ENCODE data around the gene RPE65. TPM values are rescaled to one million over a fixed set of nuclear protein-coding genes. Genes with fewer than 3 reads are reported as not detected.
"Not testable (repeated sequence)": the region's sequence is repeated elsewhere in the genome, so short reads cannot be mapped to it uniquely, and the experiment has no call there.

RPE65 gene
- total RNA-seq, result not detected

- no peaks in the 10 kb centered on the region for H3K27me3 Mint-ChIP-seq (ENCODE audit: low read depth)
- H3K4me3 Mint-ChIP-seq, result no peak within 1 kb of the TSS
- no peak for ATAC-seq
- no peaks in the 10 kb centered on the region for H3K9me3 Mint-ChIP-seq
- no peaks in the 10 kb centered on the region for H3K4me1 Mint-ChIP-seq (ENCODE audit: low read depth)
- no peak for DNase-seq
- no peaks in the 10 kb centered on the region for H3K36me3 Mint-ChIP-seq (ENCODE audit: insufficient read depth)
Measured at GRCh38 chr1:68449901-68450300, at the start of gene RPE65. TSS of gene RPE65 (minus strand) at chr1:68449954. CDS start at chr1:68449905, 49 bp downstream.

GRCh38 chr1:68497358-68497698 is 47.6 kb upstream of the RPE65 start:
- no peaks in the 10 kb centered on the region for H3K36me3 Mint-ChIP-seq (ENCODE audit: insufficient read depth)
- peak overlapping the region; percentile 81 for H3K4me3 Mint-ChIP-seq
- peaks cover 12% of the 10 kb centered on the region for H3K27me3 Mint-ChIP-seq (ENCODE audit: low read depth)
- H3K9me3 Mint-ChIP-seq, result no peaks in the 10 kb centered on the region
- DNase-seq (no peak), ATAC-seq (peak in 1 of 2 donors; percentile 14)
- H3K4me1 Mint-ChIP-seq (ENCODE audit: low read depth), result peaks cover 32% of the 10 kb centered on the region

- DNase-seq, result peak; percentile 50
- Mint-ChIP-seq H3K36me3 (ENCODE audit: insufficient read depth) (no peaks in the 10 kb centered on the region), H3K27me3 (ENCODE audit: low read depth) (peaks cover 12% of the 10 kb centered on the region), H3K9me3 (no peaks in the 10 kb centered on the region), H3K4me1 (ENCODE audit: low read depth) (peaks cover 30% of the 10 kb centered on the region), H3K4me3 (peak within 1 kb of the TSS; percentile 81)
- ATAC-seq, result peak; percentile 96
Measured at GRCh38 chr1:68496680-68497357, 47.1 kb upstream of the RPE65 start, which contains the start of gene DEPDC1. TSS of gene DEPDC1 (minus strand) at chr1:68497082. CDS start at chr1:68496999, 83 bp downstream.

- Mint-ChIP-seq H3K4me1 (ENCODE audit: low read depth) (peaks cover 24% of the 10 kb centered on the region), H3K36me3 (ENCODE audit: insufficient read depth) (no peaks in the 10 kb centered on the region)
Measured at GRCh38 chr1:68495968-68496679, 46.4 kb upstream of the RPE65 start.

GRCh38 chr1:68495532-68495931 is 45.8 kb upstream of the RPE65 start:
- H3K9me3 Mint-ChIP-seq, result no peaks in the 10 kb centered on the region
- DNase-seq, result no peak
- ATAC-seq, result no peak
- H3K36me3 Mint-ChIP-seq (ENCODE audit: insufficient read depth), result no peaks in the 10 kb centered on the region
- H3K27me3 Mint-ChIP-seq (ENCODE audit: low read depth), result peaks cover 12% of the 10 kb centered on the region
- H3K4me1 Mint-ChIP-seq (ENCODE audit: low read depth), result peaks cover 20% of the 10 kb centered on the region
- peak overlapping the region; percentile 81 for H3K4me3 Mint-ChIP-seq

More at GRCh38 chr1:68495968-68496679, 46.4 kb upstream of the RPE65 start:
- DNase-seq (no peak), ATAC-seq (peak in 1 of 2 donors; percentile 6)
- Mint-ChIP-seq H3K27me3 (ENCODE audit: low read depth) (peaks cover 12% of the 10 kb centered on the region), H3K9me3 (no peaks in the 10 kb centered on the region), H3K4me3 (peak overlapping the region; percentile 81)

GRCh38 chr1:68493193-68493592 is 43.4 kb upstream of the RPE65 start:
- Mint-ChIP-seq H3K4me3 (no peak overlapping the region), H3K36me3 (ENCODE audit: insufficient read depth) (no peaks in the 10 kb centered on the region), H3K9me3 (no peaks in the 10 kb centered on the region), H3K27me3 (ENCODE audit: low read depth) (peaks cover 12% of the 10 kb centered on the region), H3K4me1 (ENCODE audit: low read depth) (peaks cover 19% of the 10 kb centered on the region)
- no peak for DNase-seq
- no peak for ATAC-seq

- not testable (repeated sequence) for DNase-seq; H3K4me3 Mint-ChIP-seq; H3K9me3 Mint-ChIP-seq; H3K27me3 Mint-ChIP-seq (ENCODE audit: low read depth); ATAC-seq; H3K36me3 Mint-ChIP-seq (ENCODE audit: insufficient read depth)
- H3K4me1 Mint-ChIP-seq (ENCODE audit: low read depth), result peaks cover 13% of the 10 kb centered on the region
Measured at GRCh38 chr1:68492255-68492654, 42.5 kb upstream of the RPE65 start.

- Mint-ChIP-seq H3K36me3 (ENCODE audit: insufficient read depth) (no peaks in the 10 kb centered on the region), H3K4me1 (ENCODE audit: low read depth) (no peaks in the 10 kb centered on the region), H3K4me3 (no peak overlapping the region), H3K9me3 (no peaks in the 10 kb centered on the region), H3K27me3 (ENCODE audit: low read depth) (no peaks in the 10 kb centered on the region)
- DNase-seq (no peak), ATAC-seq (no peak)
Measured at GRCh38 chr1:68490046-68490651, 40.4 kb upstream of the RPE65 start.

GRCh38 chr1:68485431-68486022 is 35.8 kb upstream of the RPE65 start:
- no peak overlapping the region for H3K4me3 Mint-ChIP-seq
- no peaks in the 10 kb centered on the region for H3K9me3 Mint-ChIP-seq
- ATAC-seq (no peak), DNase-seq (no peak)
- H3K36me3 Mint-ChIP-seq (ENCODE audit: insufficient read depth), result no peaks in the 10 kb centered on the region
- H3K27me3 Mint-ChIP-seq (ENCODE audit: low read depth), result no peaks in the 10 kb centered on the region
- peaks cover 2% of the 10 kb centered on the region for H3K4me1 Mint-ChIP-seq (ENCODE audit: low read depth)

GRCh38 chr1:68484618-68485017 is 34.9 kb upstream of the RPE65 start:
- Mint-ChIP-seq H3K27me3 (ENCODE audit: low read depth) (no peaks in the 10 kb centered on the region), H3K9me3 (no peaks in the 10 kb centered on the region), H3K4me1 (ENCODE audit: low read depth) (peaks cover 5% of the 10 kb centered on the region), H3K4me3 (no peak overlapping the region), H3K36me3 (ENCODE audit: insufficient read depth) (no peaks in the 10 kb centered on the region)
- ATAC-seq (no peak), DNase-seq (no peak)

- Mint-ChIP-seq H3K36me3 (ENCODE audit: insufficient read depth) (no peaks in the 10 kb centered on the region), H3K27me3 (ENCODE audit: low read depth) (no peaks in the 10 kb centered on the region), H3K9me3 (no peaks in the 10 kb centered on the region), H3K4me3 (no peak overlapping the region), H3K4me1 (ENCODE audit: low read depth) (peaks cover 5% of the 10 kb centered on the region)
- no peak for DNase-seq
- ATAC-seq, result no peak
Measured at GRCh38 chr1:68481041-68481440, 31.3 kb upstream of the RPE65 start.

GRCh38 chr1:68479501-68479900 is 29.7 kb upstream of the RPE65 start:
- no peak for ATAC-seq
- DNase-seq, result no peak
- H3K4me3 Mint-ChIP-seq, result no peak overlapping the region
- no peaks in the 10 kb centered on the region for H3K9me3 Mint-ChIP-seq
- H3K27me3 Mint-ChIP-seq (ENCODE audit: low read depth), result no peaks in the 10 kb centered on the region
- H3K36me3 Mint-ChIP-seq (ENCODE audit: insufficient read depth), result no peaks in the 10 kb centered on the region
- H3K4me1 Mint-ChIP-seq (ENCODE audit: low read depth), result peaks cover 5% of the 10 kb centered on the region

- DNase-seq (no peak), ATAC-seq (no peak)
- H3K4me3 Mint-ChIP-seq, result no peak overlapping the region
- no peaks in the 10 kb centered on the region for H3K36me3 Mint-ChIP-seq (ENCODE audit: insufficient read depth)
- H3K27me3 Mint-ChIP-seq (ENCODE audit: low read depth), result no peaks in the 10 kb centered on the region
- H3K4me1 Mint-ChIP-seq (ENCODE audit: low read depth), result peaks cover 5% of the 10 kb centered on the region
- H3K9me3 Mint-ChIP-seq, result no peaks in the 10 kb centered on the region
Measured at GRCh38 chr1:68478662-68479061, 28.9 kb upstream of the RPE65 start.

GRCh38 chr1:68476626-68477025 is 26.9 kb upstream of the RPE65 start:
- not testable (repeated sequence) for H3K27me3 Mint-ChIP-seq (ENCODE audit: low read depth); H3K4me1 Mint-ChIP-seq (ENCODE audit: low read depth); H3K36me3 Mint-ChIP-seq (ENCODE audit: insufficient read depth); ATAC-seq; H3K9me3 Mint-ChIP-seq; H3K4me3 Mint-ChIP-seq; DNase-seq
